ENCODE results near the gene CLMP.
"Not testable (repeated sequence)": the region's sequence is repeated elsewhere in the genome, so short reads cannot be mapped to it uniquely, and the experiment has no call there.

Gene CLMP

GRCh38 chr11:123087657-123088056 is 107.4 kb downstream of the CLMP start:
- in situ Hi-C loops (cut with MboI; ENCODE audit: low sequenced_read_pairs) = not testable (repeated sequence)

GRCh38 chr11:123086305-123086704 is 108.7 kb downstream of the CLMP start:
- in situ Hi-C loops (cut with MboI; ENCODE audit: low sequenced_read_pairs) = no loop called here

- in situ Hi-C loops (cut with MboI; ENCODE audit: low sequenced_read_pairs) = no loop called here
Observed at GRCh38 chr11:123085497-123085896, 109.6 kb downstream of the CLMP start.

GRCh38 chr11:123084454-123084853 is 110.6 kb downstream of the CLMP start:
- in situ Hi-C loops (cut with MboI; ENCODE audit: low sequenced_read_pairs) = no loop called here

GRCh38 chr11:123083623-123084029 is 111.4 kb downstream of the CLMP start:
- in situ Hi-C loops (cut with MboI; ENCODE audit: low sequenced_read_pairs) = no loop called here

GRCh38 chr11:123082977-123083376 is 112.1 kb downstream of the CLMP start:
- in situ Hi-C loops (cut with MboI; ENCODE audit: low sequenced_read_pairs) = no loop called here

- in situ Hi-C loops (cut with MboI; ENCODE audit: low sequenced_read_pairs) = no loop called here
Observed at GRCh38 chr11:123080015-123080414, 115.0 kb downstream of the CLMP start.

GRCh38 chr11:123076484-123076883 is 118.6 kb downstream of the CLMP start:
- in situ Hi-C loops (cut with MboI; ENCODE audit: low sequenced_read_pairs) = no loop called here

GRCh38 chr11:123073343-123074057 is 121.5 kb downstream of the CLMP start:
- in situ Hi-C loops (cut with MboI; ENCODE audit: low sequenced_read_pairs) = no loop called here

GRCh38 chr11:123072762-123073161 is 122.3 kb downstream of the CLMP start:
- in situ Hi-C loops (cut with MboI; ENCODE audit: low sequenced_read_pairs) = no loop called here

- in situ Hi-C loops (cut with MboI; ENCODE audit: low sequenced_read_pairs) = no loop called here
Observed at GRCh38 chr11:123072332-123072761, 122.7 kb downstream of the CLMP start.

GRCh38 chr11:123069908-123070821 is 124.9 kb downstream of the CLMP start:
- in situ Hi-C loops (cut with MboI; ENCODE audit: low sequenced_read_pairs) = no loop called here

GRCh38 chr11:123065621-123066020 is 129.4 kb downstream of the CLMP start:
- in situ Hi-C loops (cut with MboI; ENCODE audit: low sequenced_read_pairs) = no loop called here

- in situ Hi-C loops (cut with MboI; ENCODE audit: low sequenced_read_pairs) = no loop called here
Observed at GRCh38 chr11:123063826-123064657, 131.0 kb downstream of the CLMP start.

- in situ Hi-C loops (cut with MboI; ENCODE audit: low sequenced_read_pairs) = no loop called here
Observed at GRCh38 chr11:123062892-123063825, 131.9 kb downstream of the CLMP start.

- in situ Hi-C loops (cut with MboI; ENCODE audit: low sequenced_read_pairs) = no loop called here
Observed at GRCh38 chr11:123062158-123062891, 132.7 kb downstream of the CLMP start.

- in situ Hi-C loops (cut with MboI; ENCODE audit: low sequenced_read_pairs) = no loop called here
Observed at GRCh38 chr11:123061403-123062157, 133.5 kb downstream of the CLMP start, which contains the start of gene HSPA8. Gene HSPA8 (minus strand): TSS chr11:123062136. CDS start chr11:123061324, 812 bp downstream.

- in situ Hi-C loops (cut with MboI; ENCODE audit: low sequenced_read_pairs) = no loop called here
Observed at GRCh38 chr11:123060277-123061000, 134.6 kb downstream of the CLMP start.

All from HL-60/S4 treated with retinoic acid at 250 ng/mL for 4 days and 3 days (cell line).